HG02981 (cell line): ENCODE data around the gene ADGRB2.

Source experiments
- ATAC-seq: cut with Tn5 transposase; IDR thresholded peaks from one replicate; pipeline ENCODE4 v1.9.1; 2021; ENCODE audit warnings: mild to moderate bottlenecking, moderate library complexity; ENCODE audit not compliant: unreplicated experiment

ADGRB2 gene

DNA sequence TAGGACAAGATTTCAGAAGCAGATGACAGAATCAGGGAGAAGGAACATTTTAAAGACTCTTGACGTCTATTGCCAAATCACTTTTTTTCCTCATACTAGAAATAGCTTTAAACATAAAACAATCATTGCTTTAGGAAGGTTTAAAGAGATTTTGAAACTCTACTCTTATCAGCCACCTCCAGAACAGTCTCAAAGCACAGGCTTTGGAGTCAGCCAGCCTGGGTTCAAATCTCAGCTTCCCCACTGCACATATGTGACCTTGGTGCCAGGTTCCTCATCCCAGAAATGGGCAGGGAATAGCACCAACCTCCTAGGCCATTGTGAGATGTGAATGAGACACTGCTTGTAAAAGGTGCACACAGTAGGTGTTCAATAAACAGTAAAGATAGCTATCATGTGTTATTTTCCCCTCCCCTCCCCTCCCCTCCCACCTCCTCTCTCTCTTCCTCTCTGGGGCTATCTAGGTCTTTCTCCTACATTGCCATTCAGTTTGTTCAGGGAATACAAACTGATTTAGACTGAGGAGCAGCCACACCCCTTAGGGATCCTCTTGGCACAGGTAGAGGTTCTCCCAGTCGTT lies 31.0 kb upstream of the ADGRB2 start:
- ATAC-seq, result no peak

DNA sequence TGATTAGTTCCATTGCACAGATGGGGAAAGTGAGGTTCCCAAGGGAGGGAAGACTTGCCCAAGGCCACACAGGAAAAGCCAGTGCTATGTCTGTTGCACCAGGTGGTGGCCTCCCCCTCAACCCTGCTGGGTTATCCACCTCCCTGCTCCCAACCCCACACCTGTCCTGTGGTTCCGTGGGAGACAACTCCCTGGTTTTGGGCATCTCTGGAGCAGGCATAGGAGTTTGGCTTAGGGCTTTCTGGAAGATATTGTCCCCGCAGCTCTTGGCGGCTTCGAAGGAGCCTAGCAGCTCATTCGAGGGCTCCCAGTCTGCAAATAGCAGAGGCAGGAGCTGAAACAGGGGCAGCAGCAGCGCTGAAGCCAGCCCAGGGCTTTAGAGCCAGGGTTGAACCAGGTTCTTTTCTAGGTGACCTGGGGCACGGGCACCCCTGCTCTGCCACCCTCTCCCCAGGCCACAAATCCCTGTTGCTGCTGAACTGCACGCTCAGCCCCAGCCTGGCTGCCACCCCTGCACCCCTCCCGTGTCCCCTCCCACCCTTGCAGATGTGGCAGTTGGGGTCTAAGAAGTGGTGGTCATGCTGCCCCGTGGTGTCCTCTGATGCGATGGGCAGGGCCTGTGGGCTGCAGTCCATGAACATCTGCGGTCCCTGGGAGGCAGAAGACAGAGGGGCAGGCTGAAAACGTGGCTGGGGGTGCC lies 29.6 kb upstream of the ADGRB2 start:
- ATAC-seq, result no peak

DNA sequence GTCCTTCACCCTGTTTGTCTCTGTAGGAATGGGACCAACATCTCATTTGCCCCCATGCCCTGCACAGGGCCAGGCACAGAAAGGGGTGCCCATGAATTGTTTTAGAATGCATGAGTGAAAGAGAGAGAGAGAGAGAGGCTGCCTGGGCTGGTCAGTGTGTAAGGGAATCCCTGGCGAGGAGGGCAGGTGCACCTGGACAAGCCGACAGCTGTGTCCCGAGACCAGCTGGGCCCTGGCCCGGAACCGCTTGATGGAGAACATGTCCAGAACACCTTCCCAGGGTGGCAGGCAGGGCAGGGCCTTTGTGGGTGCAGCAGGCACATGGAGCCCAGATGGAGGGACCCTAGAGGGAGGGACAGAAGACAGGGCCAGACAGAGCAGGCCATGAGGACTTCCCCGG lies 28.9 kb upstream of the ADGRB2 start:
- ATAC-seq, result no peak

DNA sequence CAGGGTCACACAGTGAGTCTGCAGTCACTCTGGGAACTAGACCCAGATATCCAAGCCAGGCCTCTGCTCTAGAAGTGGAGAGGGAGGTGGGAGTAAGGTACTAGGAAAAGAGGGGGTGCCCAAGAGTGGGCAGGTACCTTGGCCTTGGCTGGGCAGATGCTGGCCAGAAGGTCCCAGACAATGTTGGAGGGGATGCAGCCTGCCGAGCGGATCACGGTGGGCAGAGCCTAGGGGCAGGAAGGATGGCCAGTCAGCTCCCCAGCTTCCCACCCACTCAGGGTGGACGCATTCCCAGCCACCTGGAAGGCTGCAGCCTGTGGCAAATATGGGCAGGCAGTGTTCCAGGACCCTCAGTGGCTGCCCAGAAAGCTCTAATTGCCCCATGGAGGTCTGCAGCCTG lies 28.4 kb upstream of the ADGRB2 start:
- no peak for ATAC-seq

DNA sequence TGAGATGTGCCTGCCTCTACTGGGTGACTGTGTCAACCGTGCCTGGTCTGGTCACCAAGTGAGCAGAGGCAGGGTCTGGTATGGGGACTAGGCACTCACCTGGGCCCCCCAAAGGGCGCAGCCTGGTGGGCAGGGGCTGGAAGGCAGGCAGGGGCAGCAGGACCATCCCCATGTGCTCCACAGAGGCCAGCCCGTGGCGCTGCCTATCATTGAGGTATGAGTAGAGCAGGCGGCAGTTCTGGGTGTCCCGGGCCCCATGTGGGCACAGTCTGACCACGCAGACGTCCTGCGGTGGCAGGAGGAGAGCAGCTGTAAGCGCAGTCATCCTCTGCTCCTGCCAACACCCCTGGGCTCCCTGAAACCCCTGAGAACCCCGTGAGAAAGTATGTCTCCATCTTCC lies 28.0 kb upstream of the ADGRB2 start:
- no peak for ATAC-seq

DNA sequence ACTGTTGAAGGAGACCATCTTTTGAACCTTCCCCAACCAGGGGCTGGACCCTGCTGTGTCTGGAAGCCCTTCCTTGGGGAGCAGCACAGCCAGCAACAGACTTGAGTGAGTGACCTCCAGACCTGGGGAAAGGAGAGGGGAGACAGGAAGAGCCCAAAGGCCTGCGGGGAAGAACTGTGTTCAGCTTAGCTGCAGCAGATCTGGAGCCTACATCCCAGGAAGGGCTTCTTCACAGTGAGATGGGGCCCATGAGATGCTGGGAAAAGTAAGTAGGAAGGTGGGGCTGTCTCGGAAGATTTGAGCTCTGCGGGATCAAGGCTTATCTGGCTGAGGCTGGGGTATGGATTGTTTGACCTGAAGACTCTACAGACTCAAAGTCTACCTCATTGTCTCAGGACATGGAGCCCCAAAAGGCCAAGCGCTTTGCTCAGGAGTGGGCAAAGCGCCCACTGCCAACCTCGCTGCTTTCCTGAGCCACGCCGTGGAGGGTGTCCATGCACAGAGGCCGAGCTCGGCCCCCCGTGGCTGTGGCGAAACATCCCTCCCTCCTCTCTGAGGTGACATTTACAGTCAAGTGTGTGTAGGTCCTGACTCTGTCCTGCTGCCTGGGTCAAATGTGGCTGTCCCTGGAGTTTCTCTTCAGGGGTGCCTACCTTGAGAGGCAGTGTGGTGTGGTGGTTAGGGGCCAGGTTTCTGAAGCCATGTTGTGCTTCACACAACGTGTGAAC lies 27.2 kb upstream of the ADGRB2 start:
- no peak for ATAC-seq

DNA sequence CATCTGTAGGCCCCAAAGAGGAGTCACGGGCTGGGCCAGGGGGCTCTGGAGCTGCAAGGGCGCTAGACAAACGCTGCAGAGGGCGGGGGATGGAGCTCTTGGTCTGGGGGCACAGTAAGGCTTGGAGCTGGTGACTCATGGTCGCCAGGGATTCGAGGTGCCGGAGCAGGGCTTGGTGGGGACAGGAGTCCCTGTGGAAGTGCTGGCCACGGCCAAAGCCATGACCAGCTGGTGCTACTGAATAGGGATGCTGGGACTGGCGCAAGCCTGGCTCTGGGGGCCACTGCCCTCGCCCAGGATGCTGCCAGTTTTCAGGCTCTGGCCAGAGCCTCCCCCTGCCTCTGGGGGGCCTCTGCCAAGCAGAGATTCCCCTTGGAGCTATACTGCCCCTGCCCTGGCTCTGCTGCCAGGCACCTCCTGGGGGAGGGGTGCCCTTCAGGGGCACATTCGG lies 26.5 kb upstream of the ADGRB2 start:
- ATAC-seq, result no peak

DNA sequence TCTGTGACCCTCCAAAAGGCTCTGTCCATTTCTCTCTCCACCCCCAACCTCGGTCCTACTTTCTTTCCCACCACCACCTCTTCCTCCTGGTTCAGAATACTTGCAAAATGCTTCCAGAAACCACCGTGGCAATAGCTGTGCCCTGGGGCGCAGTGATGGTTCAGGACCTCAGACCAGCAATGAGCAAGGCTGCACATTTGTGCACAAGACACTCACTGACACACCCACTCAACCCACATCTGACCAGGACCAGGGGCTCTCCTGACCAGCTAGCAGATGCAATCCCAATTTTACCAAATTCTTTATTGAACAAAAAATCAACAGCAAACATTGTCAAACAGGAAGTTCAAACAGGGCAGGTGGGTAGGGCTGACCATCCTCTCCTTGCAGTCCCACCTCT lies 26.0 kb upstream of the ADGRB2 start:
- no peak for ATAC-seq

DNA sequence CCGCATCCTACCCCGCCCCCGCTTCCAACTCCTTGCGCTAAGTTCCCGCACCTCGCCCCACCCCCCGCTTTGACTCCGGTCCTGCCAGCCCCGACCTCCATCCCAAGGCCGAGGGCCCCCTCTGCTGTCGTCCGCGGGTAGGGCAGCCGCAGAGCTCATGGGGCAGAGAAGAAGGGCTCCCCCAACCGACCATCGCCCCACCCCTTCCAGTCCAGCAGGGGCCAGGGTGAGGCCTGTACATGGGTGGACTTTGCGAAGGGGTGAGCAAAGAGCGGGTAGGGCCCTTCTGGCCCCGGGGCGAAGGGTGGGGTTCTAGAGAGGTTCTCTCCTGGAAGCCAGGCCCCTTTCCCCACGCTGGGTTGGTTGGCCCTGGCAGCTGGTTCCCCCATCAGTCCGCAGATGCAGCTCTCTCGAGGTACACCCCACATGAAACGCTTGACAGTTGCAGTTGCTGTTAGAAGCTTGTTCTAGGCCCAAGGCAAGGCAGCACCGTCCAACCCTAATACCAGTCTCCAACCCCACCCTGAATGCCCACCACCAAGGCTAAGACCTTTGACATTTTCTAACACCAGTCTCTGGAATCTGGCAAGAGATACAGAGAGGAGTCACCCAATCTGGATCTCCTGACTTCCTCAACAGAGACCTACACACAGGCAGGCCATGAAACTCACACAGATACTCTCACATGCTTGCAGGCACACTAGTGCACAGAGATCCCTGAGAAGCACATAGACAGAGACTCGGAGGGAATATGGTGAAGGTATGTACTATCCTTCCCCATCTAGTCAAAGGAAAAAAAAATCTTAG lies 25.3 kb upstream of the ADGRB2 start:
- peak; percentile 49 for ATAC-seq

DNA sequence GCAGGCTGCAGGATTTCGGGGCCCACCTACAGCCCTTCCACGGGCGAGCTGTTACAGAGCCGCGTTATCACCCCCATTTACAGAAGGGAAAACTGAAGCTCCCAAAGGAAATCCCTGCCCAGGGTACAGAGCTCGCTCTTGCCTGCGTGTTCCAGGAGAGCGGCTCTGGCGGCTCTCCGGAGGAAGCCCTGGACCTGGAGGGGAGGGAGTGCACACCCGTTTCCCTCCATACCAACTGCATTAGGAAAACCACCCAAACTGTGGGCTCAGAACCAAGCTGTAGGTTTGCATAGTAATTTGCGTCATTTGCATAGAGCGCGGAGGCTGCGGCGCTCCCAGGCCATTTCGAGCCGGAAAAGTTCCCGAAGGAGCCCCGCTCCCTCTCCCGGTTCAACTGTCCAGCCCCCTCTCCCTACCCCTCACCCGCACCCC lies 24.7 kb upstream of the ADGRB2 start:
- peak; percentile 27 for ATAC-seq

DNA sequence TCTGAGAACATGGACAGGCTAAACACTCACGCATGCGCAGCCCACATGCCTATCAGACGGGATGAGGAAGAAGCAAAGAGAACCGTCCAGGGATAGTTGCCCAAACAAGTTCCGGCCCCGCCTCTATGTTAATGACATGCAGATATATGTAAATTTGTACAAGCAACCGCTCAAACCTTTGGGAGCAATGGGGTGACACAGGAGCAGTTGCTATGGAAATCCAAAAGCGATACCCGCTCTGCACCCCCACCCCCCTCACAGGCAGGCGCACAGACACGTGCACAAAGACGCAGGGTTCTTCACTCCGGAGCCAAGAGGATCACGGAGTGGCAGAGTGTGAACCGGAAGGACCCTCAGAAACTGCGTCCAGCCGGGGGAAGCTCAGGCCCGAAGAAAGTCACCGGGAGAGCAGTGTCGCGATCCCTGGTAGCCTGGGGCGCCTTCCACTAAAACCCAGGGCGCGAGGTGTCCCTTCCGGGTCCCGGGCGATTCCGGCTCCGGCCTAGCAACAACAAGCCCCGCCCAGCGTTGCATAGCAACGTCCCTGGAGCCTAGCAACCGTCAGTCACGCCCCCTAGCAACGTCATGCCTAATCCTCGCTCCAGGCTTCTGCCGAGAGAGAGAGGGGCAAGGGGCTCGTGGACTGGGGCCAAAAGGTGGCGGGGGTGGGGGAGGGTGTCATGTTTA lies 24.1 kb upstream of the ADGRB2 start:
- ATAC-seq, result peak; percentile 65

DNA sequence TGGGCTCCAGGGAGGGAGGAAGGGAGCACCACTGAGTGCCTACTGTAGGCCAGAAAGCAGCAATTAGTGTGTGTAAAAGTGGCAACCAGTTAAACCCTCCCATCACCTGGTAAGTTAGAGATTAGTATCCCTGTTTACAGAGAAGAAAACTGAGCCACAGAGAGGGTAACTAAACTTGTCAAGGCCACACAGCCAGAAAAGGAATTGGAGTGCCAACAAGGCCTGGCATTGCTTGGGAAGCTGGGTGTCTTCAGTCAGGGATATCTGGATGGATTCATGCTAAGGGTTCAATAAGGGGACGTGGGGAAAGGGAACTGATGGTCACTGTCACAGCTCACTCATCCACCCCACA lies 23.6 kb upstream of the ADGRB2 start:
- no peak for ATAC-seq

DNA sequence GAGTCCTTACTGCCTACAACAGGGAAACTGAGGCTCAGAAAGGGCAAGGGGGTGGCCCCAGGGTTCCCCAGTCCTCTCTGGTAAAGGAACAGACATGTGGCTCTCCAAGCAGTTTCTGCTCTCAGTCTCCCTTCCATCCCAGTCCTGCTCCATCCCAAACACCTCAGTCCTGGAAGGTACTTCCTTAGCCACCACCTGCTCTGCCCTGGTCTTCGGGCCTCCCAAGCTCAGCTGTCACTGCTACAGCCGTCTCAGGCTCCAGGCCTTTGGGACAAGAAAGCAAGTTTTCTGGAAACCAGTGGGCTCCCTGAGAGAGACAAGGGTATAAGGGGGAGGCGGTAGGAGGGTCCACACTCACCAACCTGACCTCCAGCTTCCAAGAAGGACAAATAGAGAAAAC lies 23.1 kb upstream of the ADGRB2 start:
- ATAC-seq, result no peak

DNA sequence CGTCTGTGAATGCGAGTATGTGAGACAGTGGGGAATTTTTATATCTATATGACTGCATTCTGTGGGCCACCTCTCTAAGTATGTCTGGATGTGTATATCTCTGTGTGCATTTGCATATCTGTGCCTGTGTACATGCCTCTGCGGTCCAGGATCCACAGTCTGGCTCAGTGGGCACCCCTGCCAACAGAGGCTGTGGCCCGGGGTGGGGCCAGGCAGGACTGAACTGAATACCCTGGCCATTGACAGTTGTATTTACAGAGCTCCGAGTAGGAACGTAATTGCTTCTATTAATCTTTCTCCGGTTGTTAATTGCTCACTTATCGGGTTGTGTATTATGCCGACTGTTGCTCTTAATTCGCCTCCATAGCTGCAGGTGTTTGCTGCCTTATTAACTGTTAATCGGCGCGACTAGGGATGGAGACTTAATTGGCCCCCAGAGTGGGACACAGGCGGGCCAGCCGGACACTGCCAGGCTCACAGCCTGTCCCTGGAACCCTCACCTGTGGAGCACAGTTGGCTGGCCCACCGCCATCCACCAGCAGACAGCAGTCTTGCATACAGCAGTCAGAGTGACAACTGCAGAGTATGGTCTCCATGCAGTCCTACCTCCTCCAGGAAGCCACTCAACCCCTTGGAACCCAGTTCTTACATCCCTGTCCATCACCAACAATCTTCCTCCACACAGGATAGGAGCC lies 22.4 kb upstream of the ADGRB2 start:
- ATAC-seq, result no peak

DNA sequence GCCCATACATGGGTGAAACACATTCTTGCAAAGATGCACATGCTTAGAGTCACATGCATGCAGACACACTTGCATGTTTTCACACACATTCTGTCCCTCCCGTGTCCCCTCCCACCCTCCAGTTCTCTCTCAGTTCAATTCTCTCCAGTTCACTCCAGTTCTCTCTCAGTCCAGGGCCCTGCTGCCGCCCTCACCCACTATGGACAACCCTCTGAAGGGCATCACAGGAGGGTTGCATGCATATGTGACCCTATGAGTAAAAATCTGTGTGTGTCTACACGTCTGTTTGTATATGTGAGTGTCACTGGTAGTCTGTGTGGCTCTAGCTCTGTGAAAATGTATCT lies 21.8 kb upstream of the ADGRB2 start:
- no peak for ATAC-seq

DNA sequence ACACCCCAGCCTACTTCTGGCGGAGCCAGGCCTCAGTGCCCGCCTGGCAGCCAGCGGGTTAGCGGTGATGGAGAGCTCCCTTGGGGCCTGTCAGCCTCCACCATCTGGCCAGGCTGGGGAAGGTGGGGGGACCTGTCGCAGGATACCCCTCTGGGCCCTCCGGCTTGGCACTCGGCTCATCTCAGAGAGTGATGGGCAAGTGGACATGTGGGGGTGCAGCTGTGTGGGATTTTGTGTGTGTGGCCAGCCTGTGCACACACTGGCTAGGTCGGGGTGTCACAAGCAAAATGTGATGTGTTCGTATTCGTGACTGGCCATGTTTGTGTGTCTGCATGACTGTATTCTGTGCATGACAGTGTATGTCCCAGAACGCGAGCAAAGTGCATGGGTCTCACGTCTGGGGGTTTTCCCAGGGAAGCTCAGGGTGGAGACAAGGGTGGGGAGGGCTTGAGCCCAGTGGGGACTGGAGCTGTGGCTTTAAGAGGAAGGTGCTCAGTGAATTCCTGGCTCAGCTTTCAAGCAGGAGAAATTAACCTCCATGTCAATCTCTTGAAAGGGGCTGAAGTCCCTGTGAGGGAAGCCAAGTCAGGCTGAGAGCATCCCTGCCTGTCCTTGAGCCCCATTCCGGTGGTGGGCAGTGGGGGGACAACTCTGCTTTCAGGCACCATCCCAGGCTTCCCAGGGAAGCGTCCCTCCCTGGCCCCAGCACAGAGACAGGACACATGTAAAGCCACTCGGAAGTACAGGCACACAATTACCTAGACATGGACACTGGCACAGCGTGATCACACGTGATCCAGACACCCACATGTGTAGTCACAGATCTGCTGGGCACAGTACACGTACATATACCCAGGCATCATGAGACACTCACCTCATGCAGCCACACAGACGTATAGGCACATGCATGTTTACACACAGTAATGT lies 21.1 kb upstream of the ADGRB2 start:
- ATAC-seq, result no peak

DNA sequence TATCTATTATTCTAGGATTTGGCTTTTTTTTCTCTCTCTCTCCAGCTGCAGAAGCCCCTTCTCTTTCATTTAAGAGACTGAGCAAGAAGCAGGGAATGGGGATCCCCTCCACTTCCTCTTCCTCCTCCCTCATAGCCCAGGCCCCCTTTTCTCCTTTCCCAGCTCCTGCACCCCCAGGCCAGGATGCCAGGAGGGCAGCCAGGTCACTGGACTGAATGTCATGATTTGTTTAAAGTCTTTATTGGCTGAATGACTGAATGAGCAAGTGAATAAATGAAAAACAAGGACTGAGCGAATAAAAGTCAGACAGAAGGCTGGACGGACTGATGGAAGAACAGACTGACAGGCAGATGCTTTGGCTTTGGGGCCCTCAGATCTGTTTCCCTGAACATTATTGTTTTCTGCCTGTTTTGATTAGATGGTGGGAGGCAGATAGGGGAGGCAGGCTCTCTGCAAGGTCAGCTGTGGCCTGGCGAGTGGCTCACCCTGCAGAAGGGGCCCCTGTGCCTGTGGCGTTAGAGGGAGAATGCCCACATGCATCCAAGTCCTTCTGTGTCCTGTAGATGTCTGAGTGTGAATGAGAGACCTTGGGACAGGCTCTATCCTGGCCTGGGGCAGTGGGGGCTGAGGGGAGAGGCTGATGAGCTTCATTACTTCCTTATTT lies 20.3 kb upstream of the ADGRB2 start:
- ATAC-seq, result no peak

DNA sequence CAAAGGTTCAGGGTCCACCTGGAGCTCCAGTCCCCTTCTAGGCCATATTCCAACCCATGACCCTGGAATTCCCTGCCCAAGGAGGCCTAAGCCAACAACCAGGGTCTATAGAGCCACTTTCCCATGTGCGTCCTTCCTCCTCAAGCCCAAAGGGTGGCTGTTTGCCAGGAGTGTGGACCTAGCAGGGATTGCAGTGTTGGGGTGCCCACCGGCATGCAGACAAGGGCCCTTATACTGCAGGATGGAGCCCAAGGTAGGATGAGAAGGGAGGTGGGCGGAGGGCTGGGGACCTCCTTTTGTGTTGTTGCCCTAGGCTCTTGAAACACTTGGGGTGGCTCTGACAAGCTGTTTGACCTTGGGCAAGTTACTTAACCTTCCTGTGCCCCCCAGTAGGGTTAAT lies 19.7 kb upstream of the ADGRB2 start:
- ATAC-seq, result no peak
